Astrocyte (in vitro differentiated cells and primary cell): ENCODE results near the gene CDON.

Source experiments
- EZH2 ChIP-seq: IDR thresholded peaks from 2 replicates; pipeline ENCODE4 v1.6.1; 2012; ENCODE audit warnings: mild to moderate bottlenecking, low read length, inconsistent platforms; ENCODE audit not compliant: insufficient read depth
- TF ChIP-seq, protein P1 (sequence below): IDR thresholded peaks from 2 replicates; pipeline ENCODE4 v1.5.1; 2011; ENCODE audit warnings: low read depth, mild to moderate bottlenecking, inconsistent platforms, low read length, moderate library complexity; ENCODE audit not compliant: insufficient read depth

DNA sequence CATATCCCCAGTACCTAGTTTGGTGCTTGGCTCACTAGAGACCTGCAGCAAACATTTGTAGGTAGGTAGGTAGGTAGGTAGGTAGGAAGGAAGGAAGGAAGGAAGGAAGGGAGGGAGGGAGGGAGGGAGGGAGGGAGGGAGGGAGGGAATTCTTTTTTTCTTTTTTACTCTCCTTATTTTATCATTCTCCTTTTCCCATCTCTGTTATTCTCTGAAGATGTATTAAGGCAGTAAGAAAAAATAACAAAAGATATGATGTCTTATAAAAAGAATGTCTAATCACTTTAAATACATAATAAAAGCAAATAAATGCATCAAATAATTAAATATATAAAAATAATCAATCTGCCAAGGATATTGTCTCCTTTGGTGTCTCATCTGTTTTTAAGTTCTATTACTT, 88.4 kb downstream of the CDON start:
- TF ChIP-seq, protein P1, sequence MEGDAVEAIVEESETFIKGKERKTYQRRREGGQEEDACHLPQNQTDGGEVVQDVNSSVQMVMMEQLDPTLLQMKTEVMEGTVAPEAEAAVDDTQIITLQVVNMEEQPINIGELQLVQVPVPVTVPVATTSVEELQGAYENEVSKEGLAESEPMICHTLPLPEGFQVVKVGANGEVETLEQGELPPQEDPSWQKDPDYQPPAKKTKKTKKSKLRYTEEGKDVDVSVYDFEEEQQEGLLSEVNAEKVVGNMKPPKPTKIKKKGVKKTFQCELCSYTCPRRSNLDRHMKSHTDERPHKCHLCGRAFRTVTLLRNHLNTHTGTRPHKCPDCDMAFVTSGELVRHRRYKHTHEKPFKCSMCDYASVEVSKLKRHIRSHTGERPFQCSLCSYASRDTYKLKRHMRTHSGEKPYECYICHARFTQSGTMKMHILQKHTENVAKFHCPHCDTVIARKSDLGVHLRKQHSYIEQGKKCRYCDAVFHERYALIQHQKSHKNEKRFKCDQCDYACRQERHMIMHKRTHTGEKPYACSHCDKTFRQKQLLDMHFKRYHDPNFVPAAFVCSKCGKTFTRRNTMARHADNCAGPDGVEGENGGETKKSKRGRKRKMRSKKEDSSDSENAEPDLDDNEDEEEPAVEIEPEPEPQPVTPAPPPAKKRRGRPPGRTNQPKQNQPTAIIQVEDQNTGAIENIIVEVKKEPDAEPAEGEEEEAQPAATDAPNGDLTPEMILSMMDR, result no peak
- TF ChIP-seq EZH2, result no peak
